HepG2 (cell line): ENCODE results near the gene MTARC1. TPM values are rescaled to one million over a fixed set of nuclear protein-coding genes. Genes with fewer than 3 reads are reported as not detected.
A peak's percentile ranks its signal among the peaks of the same experiment; 100 is the strongest.

ENCODE experiments used
- FOXP1 ChIP-seq, 2 experiments: fragments of 450-650 bp in 1 of 2; IDR thresholded peaks; 2 replicates each; pipeline ENCODE4 v1.6.1; 2017 to 2018; ENCODE audit warnings: antibody characterized with exemption in 1 of 2
- MED1 ChIP-seq: sonication (generic); formaldehyde crosslinking; IDR thresholded peaks from 2 replicates; pipeline ENCODE4 v1.4.0; 2020; ENCODE audit warnings: missing genetic modification reagents
- NFYC ChIP-seq: IDR thresholded peaks from 2 replicates; pipeline ENCODE4 v1.6.1; 2016; ENCODE audit warnings: missing genetic modification reagents, missing compliant biosample characterization
- ZNF224 ChIP-seq: sonication (generic); formaldehyde crosslinking; IDR thresholded peaks from 2 replicates; pipeline ENCODE4 v1.5.0; 2020; ENCODE audit warnings: mild to moderate bottlenecking, missing genetic modification reagents
- polyA plus RNA-seq, 8 experiments: library from polyadenylated mRNA; depleted of rRNA in 3 of 8; stranded (reverse) in 7 of 8; unstranded in 1 of 8; fragments of >200 nt; fragmentation: Illumina TruSeq in 4 of 8; extraction: Trizol in 4 of 8; gene quantifications; 2 replicates each; pipeline versions ENCODE4 v1.2.1 to v1.2.3, GENCODE V29; 2011 to 2016; ENCODE audit warnings: low read depth in 4 of 8, missing spikeins in 1 of 8, mixed read lengths in 1 of 8; ENCODE audit not compliant: insufficient read depth in 1 of 8
- total RNA-seq, 5 experiments: library from RNA; depleted of rRNA; stranded (reverse); fragments of >200 nt; fragmentation: Illumina TruSeq; extraction: Trizol; gene quantifications; 2 replicates each; pipeline ENCODE4 v1.2.3, GENCODE V29; 2016; ENCODE audit warnings: low read depth in 1 of 5
- TF ChIP-seq, protein P1 (sequence below): sonication (generic); formaldehyde crosslinking; IDR thresholded peaks from 2 replicates; pipeline ENCODE4 v1.4.0; 2020; ENCODE audit warnings: mild to moderate bottlenecking, missing genetic modification reagents
- TF ChIP-seq, protein P2 (sequence below): sonication (generic); formaldehyde crosslinking; IDR thresholded peaks from 2 replicates; pipeline ENCODE4 v1.8.0; 2022; ENCODE audit warnings: mild to moderate bottlenecking, missing genetic modification reagents, borderline replicate concordance
- TF ChIP-seq, protein P3 (sequence below): sonication (generic); formaldehyde crosslinking; IDR thresholded peaks from 2 replicates; pipeline ENCODE4 v1.4.0; 2020; ENCODE audit warnings: missing genetic modification reagents; ENCODE audit errors: not compliant biosample characterization
- TF ChIP-seq, protein P4 (sequence below): sonication (generic); formaldehyde crosslinking; conservative IDR thresholded peaks from 2 replicates; pipeline ENCODE4 v1.4.0; 2020; ENCODE audit warnings: missing genetic modification reagents
- TF ChIP-seq, protein P5 (sequence below): sonication (generic); formaldehyde crosslinking; IDR thresholded peaks from 2 replicates; pipeline ENCODE4 v1.4.0; 2020; ENCODE audit warnings: mild to moderate bottlenecking, missing genetic modification reagents

The MTARC1 gene
- total and polyA plus RNA-seq, 2 of the 13 experiments (the other 11 are each of a cell fraction or from before 2014, with no cell fraction given): 19.4 to 106 TPM

DNA sequence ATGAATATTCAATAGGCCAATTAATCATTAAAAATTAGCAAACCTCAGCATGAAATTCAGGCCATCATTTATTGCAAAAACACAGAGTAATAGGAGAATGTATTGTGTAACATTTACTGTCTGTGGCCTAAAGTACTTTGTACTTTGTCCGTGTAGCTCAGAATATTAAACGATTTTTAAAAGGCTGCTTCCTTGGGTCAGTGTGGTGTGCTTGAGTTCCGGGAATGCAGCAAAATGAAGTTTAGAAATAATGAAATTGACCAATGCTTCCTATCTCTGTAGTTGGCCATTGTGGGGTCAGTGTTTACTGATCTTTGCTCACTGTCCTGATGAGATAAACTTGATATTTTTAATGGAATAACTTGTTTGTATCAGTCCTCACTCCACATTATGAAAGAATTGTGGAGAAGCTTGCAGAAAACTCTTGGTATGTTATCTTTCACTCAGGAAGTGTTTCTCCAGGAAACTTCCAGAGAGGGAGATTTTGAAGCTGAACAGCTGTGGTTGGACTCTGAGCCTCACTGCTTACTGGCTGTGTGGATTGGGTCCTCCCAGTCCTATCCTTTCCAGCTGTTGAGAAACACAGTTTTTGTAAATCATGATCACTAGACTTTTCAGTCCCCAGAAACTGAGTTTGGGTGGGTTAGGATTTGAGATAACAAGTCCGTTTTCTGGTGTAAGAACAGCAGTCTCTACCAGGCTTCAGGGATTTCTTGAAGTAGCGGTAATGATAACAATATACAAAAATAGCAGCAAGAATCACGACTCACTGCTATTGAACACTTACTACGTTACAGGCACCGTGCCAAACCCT lies 19.2 kb upstream of the MTARC1 start (continued):
- TF ChIP-seq, protein P1, sequence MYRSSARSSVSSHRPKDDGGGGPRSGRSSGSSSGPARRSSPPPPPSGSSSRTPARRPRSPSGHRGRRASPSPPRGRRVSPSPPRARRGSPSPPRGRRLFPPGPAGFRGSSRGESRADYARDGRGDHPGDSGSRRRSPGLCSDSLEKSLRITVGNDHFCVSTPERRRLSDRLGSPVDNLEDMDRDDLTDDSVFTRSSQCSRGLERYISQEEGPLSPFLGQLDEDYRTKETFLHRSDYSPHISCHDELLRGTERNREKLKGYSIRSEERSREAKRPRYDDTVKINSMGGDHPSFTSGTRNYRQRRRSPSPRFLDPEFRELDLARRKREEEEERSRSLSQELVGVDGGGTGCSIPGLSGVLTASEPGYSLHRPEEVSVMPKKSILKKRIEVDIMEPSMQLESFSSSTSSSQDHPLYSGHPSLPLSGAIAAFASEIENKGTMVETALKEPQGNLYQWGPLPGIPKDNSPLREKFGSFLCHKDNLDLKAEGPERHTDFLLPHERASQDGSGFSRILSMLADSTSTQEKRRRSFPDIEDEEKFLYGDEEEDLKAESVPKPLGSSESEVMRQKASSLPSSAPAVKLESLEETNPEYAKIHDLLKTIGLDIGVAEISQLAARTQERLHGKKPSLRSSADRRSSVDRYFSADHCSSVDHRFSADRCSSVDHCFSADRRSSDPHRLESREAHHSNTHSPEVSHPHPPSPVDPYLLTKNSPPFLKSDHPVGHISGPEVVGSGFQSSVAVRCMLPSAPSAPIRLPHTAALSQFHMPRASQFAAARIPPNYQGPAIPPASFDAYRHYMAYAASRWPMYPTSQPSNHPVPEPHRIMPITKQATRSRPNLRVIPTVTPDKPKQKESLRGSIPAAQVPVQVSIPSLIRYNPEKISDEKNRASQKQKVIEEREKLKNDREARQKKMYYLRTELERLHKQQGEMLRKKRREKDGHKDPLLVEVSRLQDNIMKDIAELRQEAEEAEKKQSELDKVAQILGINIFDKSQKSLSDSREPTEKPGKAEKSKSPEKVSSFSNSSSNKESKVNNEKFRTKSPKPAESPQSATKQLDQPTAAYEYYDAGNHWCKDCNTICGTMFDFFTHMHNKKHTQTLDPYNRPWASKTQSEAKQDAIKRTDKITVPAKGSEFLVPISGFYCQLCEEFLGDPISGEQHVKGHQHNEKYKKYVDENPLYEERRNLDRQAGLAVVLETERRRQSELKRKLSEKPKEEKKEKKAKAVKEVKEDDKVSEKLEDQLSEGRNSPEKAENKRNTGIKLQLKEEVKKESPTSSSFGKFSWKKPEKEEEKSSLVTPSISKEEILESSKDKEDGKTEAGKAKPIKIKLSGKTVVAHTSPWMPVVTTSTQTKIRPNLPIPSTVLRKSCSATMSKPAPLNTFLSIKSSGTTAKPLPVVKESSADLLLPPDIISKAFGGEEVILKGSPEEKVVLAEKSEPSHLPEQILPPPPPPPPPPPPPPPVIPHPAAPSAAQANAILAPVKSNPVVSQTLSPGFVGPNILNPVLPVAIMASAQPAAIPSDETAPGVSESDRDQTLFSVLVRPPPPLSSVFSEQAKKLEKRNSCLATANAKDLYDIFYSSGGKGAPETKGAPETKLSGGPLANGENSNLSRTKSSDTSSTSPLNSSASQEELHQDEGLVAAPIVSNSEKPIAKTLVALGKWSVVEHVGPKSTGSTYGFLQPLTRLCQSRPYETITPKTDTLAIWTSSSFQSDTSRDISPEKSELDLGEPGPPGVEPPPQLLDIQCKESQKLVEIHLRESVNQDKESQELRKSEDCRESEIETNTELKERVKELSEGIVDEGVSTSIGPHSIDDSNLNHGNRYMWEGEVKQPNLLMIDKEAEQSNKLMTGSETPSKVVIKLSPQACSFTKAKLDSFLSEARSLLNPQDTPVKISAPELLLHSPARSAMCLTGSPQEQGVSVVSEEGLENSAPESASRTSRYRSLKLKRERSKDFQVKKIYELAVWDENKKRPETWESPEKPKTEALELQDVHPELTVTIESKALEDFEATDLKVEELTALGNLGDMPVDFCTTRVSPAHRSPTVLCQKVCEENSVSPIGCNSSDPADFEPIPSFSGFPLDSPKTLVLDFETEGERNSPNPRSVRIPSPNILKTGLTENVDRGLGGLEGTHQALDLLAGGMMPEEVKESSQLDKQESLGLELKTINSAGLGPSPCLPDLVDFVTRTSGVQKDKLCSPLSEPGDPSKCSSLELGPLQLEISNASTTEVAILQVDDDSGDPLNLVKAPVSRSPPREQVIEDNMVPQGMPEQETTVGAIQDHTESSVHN: no peak
- no peak for TF ChIP-seq FOXP1 (IDR thresholded peaks at IDR 0.05)
- TF ChIP-seq FOXP1 (CRISPR knock-in tag; IDR thresholded peaks at IDR 0.05): no peak
- TF ChIP-seq, protein P2, sequence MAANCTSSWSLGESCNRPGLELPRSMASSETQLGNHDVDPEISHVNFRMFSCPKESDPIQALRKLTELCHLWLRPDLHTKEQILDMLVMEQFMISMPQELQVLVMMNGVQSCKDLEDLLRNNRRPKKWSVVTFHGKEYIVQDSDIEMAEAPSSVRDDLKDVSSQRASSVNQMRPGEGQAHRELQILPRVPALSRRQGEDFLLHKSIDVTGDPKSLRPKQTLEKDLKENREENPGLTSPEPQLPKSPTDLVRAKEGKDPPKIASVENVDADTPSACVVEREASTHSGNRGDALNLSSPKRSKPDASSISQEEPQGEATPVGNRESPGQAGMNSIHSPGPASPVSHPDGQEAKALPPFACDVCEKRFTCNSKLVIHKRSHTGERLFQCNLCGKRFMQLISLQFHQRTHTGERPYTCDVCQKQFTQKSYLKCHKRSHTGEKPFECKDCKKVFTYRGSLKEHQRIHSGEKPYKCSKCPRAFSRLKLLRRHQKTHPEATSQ (CRISPR knock-in tag): peak; percentile 43; the same call in 1 of the 2 replicates
- no peak for TF ChIP-seq ZNF224 (CRISPR knock-in tag)
- peak; percentile 46 for TF ChIP-seq MED1
- TF ChIP-seq, protein P3, sequence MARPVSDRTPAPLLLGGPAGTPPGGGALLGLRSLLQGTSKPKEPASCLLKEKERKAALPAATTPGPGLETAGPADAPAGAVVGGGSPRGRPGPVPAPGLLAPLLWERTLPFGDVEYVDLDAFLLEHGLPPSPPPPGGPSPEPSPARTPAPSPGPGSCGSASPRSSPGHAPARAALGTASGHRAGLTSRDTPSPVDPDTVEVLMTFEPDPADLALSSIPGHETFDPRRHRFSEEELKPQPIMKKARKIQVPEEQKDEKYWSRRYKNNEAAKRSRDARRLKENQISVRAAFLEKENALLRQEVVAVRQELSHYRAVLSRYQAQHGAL (CRISPR knock-in tag): no peak
- TF ChIP-seq, protein P4, sequence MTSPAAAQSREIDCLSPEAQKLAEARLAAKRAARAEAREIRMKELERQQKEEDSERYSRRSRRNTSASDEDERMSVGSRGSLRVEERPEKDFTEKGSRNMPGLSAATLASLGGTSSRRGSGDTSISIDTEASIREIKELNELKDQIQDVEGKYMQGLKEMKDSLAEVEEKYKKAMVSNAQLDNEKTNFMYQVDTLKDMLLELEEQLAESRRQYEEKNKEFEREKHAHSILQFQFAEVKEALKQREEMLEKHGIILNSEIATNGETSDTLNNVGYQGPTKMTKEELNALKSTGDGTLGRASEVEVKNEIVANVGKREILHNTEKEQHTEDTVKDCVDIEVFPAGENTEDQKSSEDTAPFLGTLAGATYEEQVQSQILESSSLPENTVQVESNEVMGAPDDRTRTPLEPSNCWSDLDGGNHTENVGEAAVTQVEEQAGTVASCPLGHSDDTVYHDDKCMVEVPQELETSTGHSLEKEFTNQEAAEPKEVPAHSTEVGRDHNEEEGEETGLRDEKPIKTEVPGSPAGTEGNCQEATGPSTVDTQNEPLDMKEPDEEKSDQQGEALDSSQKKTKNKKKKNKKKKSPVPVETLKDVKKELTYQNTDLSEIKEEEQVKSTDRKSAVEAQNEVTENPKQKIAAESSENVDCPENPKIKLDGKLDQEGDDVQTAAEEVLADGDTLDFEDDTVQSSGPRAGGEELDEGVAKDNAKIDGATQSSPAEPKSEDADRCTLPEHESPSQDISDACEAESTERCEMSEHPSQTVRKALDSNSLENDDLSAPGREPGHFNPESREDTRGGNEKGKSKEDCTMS (CRISPR knock-in tag): no peak
- TF ChIP-seq NFYC: no peak
- TF ChIP-seq, protein P5, sequence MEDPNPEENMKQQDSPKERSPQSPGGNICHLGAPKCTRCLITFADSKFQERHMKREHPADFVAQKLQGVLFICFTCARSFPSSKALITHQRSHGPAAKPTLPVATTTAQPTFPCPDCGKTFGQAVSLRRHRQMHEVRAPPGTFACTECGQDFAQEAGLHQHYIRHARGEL (CRISPR knock-in tag): no peak
